HEK293 (cell line): Measurements from ENCODE around the gene SOCS6.
A peak's percentile ranks its signal among the peaks of the same experiment; 100 is the strongest.

ENCODE experiments used
- CTCF ChIA-PET: fragments of 350-600 bp; formaldehyde crosslinking; extraction: SDS; loops from one replicate; lab custom pipeline; 2021; ENCODE audit warnings: antibody characterized with exemption; lab: Yijun Ruan, JAX
- POLR2A ChIA-PET: fragments of 300-600 bp; formaldehyde crosslinking; extraction: SDS; loops from one replicate; lab custom pipeline; 2020; ENCODE audit warnings: antibody characterized with exemption, inconsistent platforms; lab: Yijun Ruan, JAX
- H3K27ac ChIP-seq: fragments of 200-500 bp; sonication (Bioruptor generic); 2 replicates; pipeline ENCODE4 v1.5.1; 2014; ENCODE audit warnings: low read depth, low read length, control low read depth, inconsistent platforms; ENCODE audit errors: extremely low read depth
- H3K36me3 ChIP-seq, 2 experiments: fragments of 200-500 bp in 1 of 2; sonication (Bioruptor generic) in 1 of 2; 1 replicate in 1 of 2; 2 replicates in 1 of 2; pipeline ENCODE4 v1.5.1; 2014 to 2017; ENCODE audit warnings: inconsistent platforms in 2 of 2, low read length in 2 of 2; ENCODE audit not compliant: control insufficient read depth in 2 of 2, insufficient read depth in 1 of 2
- H3K4me1 ChIP-seq: fragments of 200-500 bp; sonication (Bioruptor generic); 2 replicates; pipeline ENCODE4 v1.5.1; 2014; ENCODE audit warnings: mild to moderate bottlenecking, low read length, inconsistent platforms; ENCODE audit not compliant: control insufficient read depth, insufficient read depth
- H3K4me3 ChIP-seq: 2 replicates; pipeline ENCODE4 v1.5.1; 2011; ENCODE audit warnings: low read depth, mild to moderate bottlenecking, control low read depth, low read length, moderate library complexity
- H3K9me3 ChIP-seq: fragments of 200-500 bp; sonication (Bioruptor generic); 2 replicates; pipeline ENCODE4 v1.5.1; 2014; ENCODE audit warnings: low read depth, low read length, inconsistent platforms; ENCODE audit not compliant: control insufficient read depth, insufficient read depth
- SALL2 ChIP-seq: fragments of 450-650 bp; formaldehyde crosslinking; IDR thresholded peaks from 2 replicates; pipeline ENCODE4 v1.5.0; 2017; ENCODE audit warnings: missing biosample characterization, mild to moderate bottlenecking, missing genetic modification characterization, borderline replicate concordance
- SCRT2 ChIP-seq: fragments of 450-650 bp; formaldehyde crosslinking; IDR thresholded peaks from 2 replicates; pipeline ENCODE4 v1.5.1; 2016; ENCODE audit warnings: missing biosample characterization, missing genetic modification characterization
- SETDB1 ChIP-seq: IDR thresholded peaks from one replicate; pipeline ENCODE4 v1.6.1; 2017; ENCODE audit warnings: mild to moderate bottlenecking, low read length, moderate library complexity, mixed read lengths; ENCODE audit not compliant: insufficient read length
- SP2 ChIP-seq: fragments of 450-650 bp; formaldehyde crosslinking; IDR thresholded peaks from 2 replicates; pipeline ENCODE4 v1.5.1; 2016; ENCODE audit warnings: missing biosample characterization, missing genetic modification characterization
- ZBTB17 ChIP-seq: fragments of 450-650 bp; formaldehyde crosslinking; IDR thresholded peaks from 2 replicates; pipeline ENCODE4 v1.5.1; 2016; ENCODE audit warnings: missing biosample characterization, missing genetic modification characterization
- ZNF155 ChIP-seq: fragments of 450-650 bp; formaldehyde crosslinking; IDR thresholded peaks from 2 replicates; pipeline ENCODE4 v1.5.1; 2016; ENCODE audit warnings: missing biosample characterization, missing genetic modification characterization
- ZNF16 ChIP-seq: fragments of 450-650 bp; formaldehyde crosslinking; IDR thresholded peaks from 2 replicates; pipeline ENCODE4 v1.5.1; 2016; ENCODE audit warnings: low read depth, missing biosample characterization, missing genetic modification characterization
- ZNF184 ChIP-seq: fragments of 450-650 bp; IDR thresholded peaks from 2 replicates; pipeline ENCODE4 v1.5.1; 2018; ENCODE audit warnings: missing biosample characterization, mild to moderate bottlenecking, missing genetic modification characterization
- ZNF23 ChIP-seq: fragments of 450-650 bp; formaldehyde crosslinking; IDR thresholded peaks from 2 replicates; pipeline ENCODE4 v1.5.1; 2016; ENCODE audit warnings: missing biosample characterization, missing genetic modification characterization, borderline replicate concordance
- ZNF324 ChIP-seq: fragments of 450-650 bp; formaldehyde crosslinking; IDR thresholded peaks from 2 replicates; pipeline ENCODE4 v1.5.1; 2016; ENCODE audit warnings: missing biosample characterization, missing genetic modification characterization
- ZNF555 ChIP-seq: fragments of 450-650 bp; formaldehyde crosslinking; conservative IDR thresholded peaks from 2 replicates; pipeline ENCODE4 v1.5.1; 2017; ENCODE audit warnings: missing biosample characterization, mild to moderate bottlenecking, missing genetic modification characterization, inconsistent platforms
- ZNF571 ChIP-seq: fragments of 450-650 bp; formaldehyde crosslinking; IDR thresholded peaks from 2 replicates; pipeline ENCODE4 v1.5.0; 2017; ENCODE audit warnings: missing biosample characterization, missing genetic modification characterization
- ZNF585B ChIP-seq: fragments of 450-650 bp; formaldehyde crosslinking; IDR thresholded peaks from 2 replicates; pipeline ENCODE4 v1.5.1; 2016; ENCODE audit warnings: missing biosample characterization, missing genetic modification characterization
- ZNF777 ChIP-seq: fragments of 450-650 bp; formaldehyde crosslinking; IDR thresholded peaks from 2 replicates; pipeline ENCODE4 v1.5.1; 2017; ENCODE audit warnings: missing biosample characterization, missing genetic modification characterization, borderline replicate concordance
- ZNF791 ChIP-seq: fragments of 450-650 bp; formaldehyde crosslinking; IDR thresholded peaks from 2 replicates; pipeline ENCODE4 v1.5.1; 2016; ENCODE audit warnings: missing biosample characterization, missing genetic modification characterization
- TF ChIP-seq, protein P1 (sequence below): fragments of 450-650 bp; formaldehyde crosslinking; IDR thresholded peaks from 2 replicates; pipeline ENCODE4 v1.5.1; 2016; ENCODE audit warnings: missing biosample characterization, missing genetic modification characterization
- TF ChIP-seq, protein P2 (sequence below): fragments of 450-650 bp; formaldehyde crosslinking; IDR thresholded peaks from 2 replicates; pipeline ENCODE4 v1.5.1; 2016; ENCODE audit warnings: missing biosample characterization, missing genetic modification characterization

SOCS6 gene

DNA sequence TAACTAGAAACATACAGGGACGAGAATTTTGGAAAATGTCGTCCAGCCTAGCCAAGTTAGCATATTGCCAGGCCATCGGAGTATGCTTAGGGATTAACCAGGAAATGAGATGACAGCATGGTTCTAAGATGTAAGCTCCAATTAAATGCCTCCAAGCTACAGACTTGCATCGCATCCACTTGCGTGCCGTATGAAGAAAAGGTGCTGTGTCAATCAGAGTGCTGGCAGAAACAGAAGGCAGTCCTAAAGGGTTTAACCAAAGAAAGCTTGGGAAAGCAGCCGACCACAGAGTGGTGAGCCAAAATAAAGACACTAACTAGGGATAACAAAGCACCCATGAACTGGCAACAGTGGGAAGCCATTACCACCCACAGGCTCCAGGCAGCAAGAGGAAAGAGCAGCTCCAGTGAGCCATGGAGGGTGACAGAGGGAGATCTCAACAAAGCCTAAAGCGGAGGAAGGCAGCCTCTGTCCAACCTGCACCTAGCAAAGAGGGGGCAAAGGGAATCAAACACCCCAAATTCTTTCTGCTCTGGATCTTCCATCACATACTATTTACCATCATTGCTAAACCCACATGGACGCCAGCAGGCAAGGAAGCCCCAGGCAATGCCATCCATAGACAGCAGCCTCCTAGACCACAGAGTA is 27.6 kb upstream of the SOCS6 start (continued):
- no peak for TF ChIP-seq ZNF16 (tag by site-specific recombination)
- no peak for TF ChIP-seq ZNF791 (tag by site-specific recombination)
- TF ChIP-seq, protein P1, sequence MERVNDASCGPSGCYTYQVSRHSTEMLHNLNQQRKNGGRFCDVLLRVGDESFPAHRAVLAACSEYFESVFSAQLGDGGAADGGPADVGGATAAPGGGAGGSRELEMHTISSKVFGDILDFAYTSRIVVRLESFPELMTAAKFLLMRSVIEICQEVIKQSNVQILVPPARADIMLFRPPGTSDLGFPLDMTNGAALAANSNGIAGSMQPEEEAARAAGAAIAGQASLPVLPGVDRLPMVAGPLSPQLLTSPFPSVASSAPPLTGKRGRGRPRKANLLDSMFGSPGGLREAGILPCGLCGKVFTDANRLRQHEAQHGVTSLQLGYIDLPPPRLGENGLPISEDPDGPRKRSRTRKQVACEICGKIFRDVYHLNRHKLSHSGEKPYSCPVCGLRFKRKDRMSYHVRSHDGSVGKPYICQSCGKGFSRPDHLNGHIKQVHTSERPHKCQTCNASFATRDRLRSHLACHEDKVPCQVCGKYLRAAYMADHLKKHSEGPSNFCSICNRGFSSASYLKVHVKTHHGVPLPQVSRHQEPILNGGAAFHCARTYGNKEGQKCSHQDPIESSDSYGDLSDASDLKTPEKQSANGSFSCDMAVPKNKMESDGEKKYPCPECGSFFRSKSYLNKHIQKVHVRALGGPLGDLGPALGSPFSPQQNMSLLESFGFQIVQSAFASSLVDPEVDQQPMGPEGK (tag by site-specific recombination), result no peak

DNA sequence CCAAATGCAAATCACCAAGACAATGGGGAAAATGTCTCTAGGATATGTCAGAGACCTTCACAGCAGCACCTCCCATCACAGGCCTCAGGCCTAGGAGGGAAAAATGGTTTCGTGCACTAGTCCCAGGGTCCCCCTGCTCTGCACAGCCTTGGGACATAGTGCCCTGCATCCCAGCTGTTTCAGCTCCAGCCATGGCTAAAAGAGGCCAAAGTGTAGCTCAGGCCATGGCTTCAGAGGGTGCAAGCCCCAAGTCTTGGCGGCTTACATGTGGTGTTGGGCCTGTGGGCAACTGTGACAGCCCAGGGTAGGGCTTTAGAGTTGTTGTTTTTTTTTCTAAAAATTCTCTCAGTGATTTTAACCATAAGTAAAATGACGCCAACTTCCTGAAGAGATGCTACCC is 25.5 kb upstream of the SOCS6 start:
- ChIA-PET POLR2A (no interaction called here), CTCF (no interaction called here)
- no peak overlapping the region for H3K27ac ChIP-seq
- TF ChIP-seq ZNF324, result no peak
- TF ChIP-seq ZNF585B (tag by site-specific recombination), result peak; percentile 81
- H3K4me3 ChIP-seq, result no peak overlapping the region
- no peaks in the 10 kb centered on the region for H3K9me3 ChIP-seq
- H3K36me3 ChIP-seq, result no peaks in the 10 kb centered on the region
- H3K4me1 ChIP-seq, result no peaks in the 10 kb centered on the region

- Histone ChIP-seq H3K36me3 (no peaks in the 10 kb centered on the region), H3K4me1 (no peaks in the 10 kb centered on the region), H3K4me3 (no peak overlapping the region), H3K27ac (no peak overlapping the region), H3K9me3 (no peaks in the 10 kb centered on the region)
- POLR2A ChIA-PET, result no interaction called here
- TF ChIP-seq SETDB1 (peak; percentile 96), ZNF555 (tag by site-specific recombination) (no peak), SCRT2 (tag by site-specific recombination) (no peak)
- CTCF ChIA-PET, result no interaction called here
Observed at GRCh38 chr18:70271742-70272141, 17.1 kb upstream of the SOCS6 start.

DNA sequence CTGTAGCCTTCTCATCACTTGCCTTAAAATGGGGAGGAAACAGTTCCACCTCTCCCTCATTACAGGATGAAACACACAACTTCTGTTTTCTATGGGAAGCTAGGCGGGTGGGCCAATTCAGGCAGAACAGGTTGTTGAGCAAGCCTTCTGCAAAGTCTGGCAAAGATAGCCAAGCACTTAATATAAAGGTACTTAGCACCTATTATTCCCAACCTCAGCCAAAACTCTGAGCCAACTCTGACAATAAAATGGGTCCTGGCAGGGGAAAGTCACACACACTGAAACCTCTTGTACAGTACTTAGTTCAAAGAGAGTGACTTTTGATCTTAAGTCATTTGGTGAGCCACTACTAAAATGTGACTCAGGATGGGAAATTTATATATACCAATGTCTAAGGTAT is 15.8 kb upstream of the SOCS6 start:
- Histone ChIP-seq H3K36me3 (no peaks in the 10 kb centered on the region), H3K27ac (no peak overlapping the region), H3K9me3 (no peaks in the 10 kb centered on the region), H3K4me3 (no peak overlapping the region), H3K4me1 (no peaks in the 10 kb centered on the region)
- TF ChIP-seq ZNF155 (no peak), ZNF571 (no peak), SALL2 (tag by site-specific recombination) (no peak), ZNF184 (no peak), ZNF23 (no peak), SP2 (tag by site-specific recombination) (no peak), ZNF777 (tag by site-specific recombination) (no peak), ZBTB17 (tag by site-specific recombination) (no peak)
- TF ChIP-seq, protein P2, sequence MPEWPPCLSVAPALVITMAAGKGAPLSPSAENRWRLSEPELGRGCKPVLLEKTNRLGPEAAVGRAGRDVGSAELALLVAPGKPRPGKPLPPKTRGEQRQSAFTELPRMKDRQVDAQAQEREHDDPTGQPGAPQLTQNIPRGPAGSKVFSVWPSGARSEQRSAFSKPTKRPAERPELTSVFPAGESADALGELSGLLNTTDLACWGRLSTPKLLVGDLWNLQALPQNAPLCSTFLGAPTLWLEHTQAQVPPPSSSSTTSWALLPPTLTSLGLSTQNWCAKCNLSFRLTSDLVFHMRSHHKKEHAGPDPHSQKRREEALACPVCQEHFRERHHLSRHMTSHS (tag by site-specific recombination), result no peak
- POLR2A ChIA-PET, result no interaction called here
- CTCF ChIA-PET, result interaction anchor here (0.6 kb wide), 1 partner anchor 36 kb away, joined by 3 read pairs; no protein-coding TSS in a partner anchor
